Neural cell (in vitro differentiated cells): ENCODE results near the gene TOGARAM2. TPM values are rescaled to one million over a fixed set of nuclear protein-coding genes. Genes with fewer than 3 reads are reported as not detected.
A peak's percentile ranks its signal among the peaks of the same experiment; 100 is the strongest.

ENCODE experiments used
- H2AFZ ChIP-seq: fragments of 200-600, 300-800 bp; sonication (generic), shearing (Covaris generic); 2 replicates; pipeline ENCODE4 v1.6.0; 2014; ENCODE audit warnings: low read depth, mild to moderate bottlenecking, antibody characterized with exemption, low read length, moderate library complexity
- H3F3A ChIP-seq: fragments of 200-600 bp; shearing (Covaris generic); 2 replicates; pipeline ENCODE4 v1.6.1; 2016; ENCODE audit warnings: mild to moderate bottlenecking, moderate library complexity, mixed read lengths, antibody characterized with exemption, low read length; ENCODE audit not compliant: insufficient read depth, poor library complexity, severe bottlenecking
- H3K27ac ChIP-seq: fragments of 200-600, 300-800 bp; sonication (generic), shearing (Covaris generic); 2 replicates; pipeline ENCODE4 v1.5.1; 2014; ENCODE audit warnings: mild to moderate bottlenecking, low read length, moderate library complexity
- H3K27me3 ChIP-seq: fragments of 300-800, 200-600 bp; sonication (generic), shearing (Covaris generic); 2 replicates; pipeline ENCODE4 v1.6.0; 2014; ENCODE audit warnings: mild to moderate bottlenecking, low read depth, low read length, moderate library complexity; ENCODE audit not compliant: insufficient read depth
- H3K36me3 ChIP-seq: fragments of 300-800, 200-600 bp; sonication (generic), shearing (Covaris generic); 2 replicates; pipeline ENCODE4 v1.5.1; 2014; ENCODE audit warnings: mild to moderate bottlenecking, antibody characterized with exemption, low read length, moderate library complexity; ENCODE audit not compliant: insufficient read depth
- H3K4me2 ChIP-seq: fragments of 300-800, 200-600 bp; sonication (generic), shearing (Covaris generic); 2 replicates; pipeline ENCODE4 v1.6.0; 2014; ENCODE audit warnings: mild to moderate bottlenecking, low read length
- H3K4me3 ChIP-seq: fragments of 300-800, 200-600 bp; sonication (generic), shearing (Covaris generic); 2 replicates; pipeline ENCODE4 v1.5.1; 2014; ENCODE audit warnings: mild to moderate bottlenecking, low read length, moderate library complexity
- H3K79me2 ChIP-seq: fragments of 200-600 bp; shearing (Covaris generic); replicated peaks from 2 replicates; pipeline ENCODE4 v1.6.0; 2014; ENCODE audit warnings: mild to moderate bottlenecking, low read length, moderate library complexity; ENCODE audit not compliant: insufficient read depth
- H3K9ac ChIP-seq: fragments of 300-800, 200-600 bp; sonication (generic), shearing (Covaris generic); 2 replicates; pipeline ENCODE4 v1.6.1; 2016; ENCODE audit warnings: mild to moderate bottlenecking, low read length, mixed read lengths
- H3K9me2 ChIP-seq: fragments of 200-600 bp; shearing (Covaris generic); 2 replicates; pipeline ENCODE4 v1.6.1; 2016; ENCODE audit warnings: mild to moderate bottlenecking, low read length, mixed read lengths; ENCODE audit not compliant: insufficient read depth
- H3K9me3 ChIP-seq: fragments of 200-600, 300-800 bp; sonication (generic), shearing (Covaris generic); 2 replicates; pipeline ENCODE4 v1.6.1; 2016; ENCODE audit warnings: mild to moderate bottlenecking, mixed run types, low read length, moderate library complexity, mixed read lengths
- H4K20me1 ChIP-seq: fragments of 200-600 bp; shearing (Covaris generic); 2 replicates; pipeline ENCODE4 v1.6.1; 2016; ENCODE audit warnings: mild to moderate bottlenecking, mixed run types; ENCODE audit not compliant: insufficient read depth
- CTCF ChIP-seq: fragments of 450-650 bp; IDR thresholded peaks from 2 replicates; pipeline ENCODE4 v1.5.1; 2014; ENCODE audit warnings: antibody characterized with exemption, mild to moderate bottlenecking, moderate library complexity; ENCODE audit not compliant: poor library complexity, severe bottlenecking
- EP300 ChIP-seq: fragments of 450-650 bp; conservative IDR thresholded peaks from 2 replicates; pipeline ENCODE4 v1.6.1; 2014; ENCODE audit warnings: antibody characterized with exemption, mild to moderate bottlenecking, moderate library complexity; ENCODE audit not compliant: poor library complexity, severe bottlenecking
- EZH2 ChIP-seq: fragments of 200-600, 300-800 bp; shearing (Covaris generic), sonication (generic); IDR thresholded peaks from 2 replicates; pipeline ENCODE4 v1.6.1; 2014; ENCODE audit warnings: antibody characterized with exemption, low read length, borderline replicate concordance, mild to moderate bottlenecking; ENCODE audit not compliant: insufficient read depth, poor library complexity, severe bottlenecking
- MXI1 ChIP-seq: fragments of 450-650 bp; conservative IDR thresholded peaks from 2 replicates; pipeline ENCODE4 v1.6.1; 2014; ENCODE audit warnings: antibody characterized with exemption, mild to moderate bottlenecking; ENCODE audit not compliant: poor library complexity, severe bottlenecking
- POLR2AphosphoS5 ChIP-seq: IDR thresholded peaks from 2 replicates; pipeline ENCODE4 v1.6.1; 2012
- RAD21 ChIP-seq: fragments of 450-650 bp; conservative IDR thresholded peaks from 2 replicates; pipeline ENCODE4 v1.6.1; 2014; ENCODE audit warnings: antibody characterized with exemption, mild to moderate bottlenecking, moderate library complexity
- REST ChIP-seq: IDR thresholded peaks from 2 replicates; pipeline ENCODE4 v1.6.1; 2012; ENCODE audit warnings: borderline replicate concordance
- SMC3 ChIP-seq: fragments of 450-650 bp; conservative IDR thresholded peaks from 2 replicates; pipeline ENCODE4 v1.6.1; 2014; ENCODE audit warnings: antibody characterized with exemption, mild to moderate bottlenecking, moderate library complexity; ENCODE audit not compliant: poor library complexity
- TAF1 ChIP-seq: IDR thresholded peaks from 2 replicates; pipeline ENCODE4 v1.6.1; 2012; ENCODE audit warnings: low read depth
- polyA plus RNA-seq: library from polyadenylated mRNA; depleted of rRNA; stranded (reverse); fragments of >200 nt; gene quantifications from 2 replicates; pipeline ENCODE4 v1.2.3, GENCODE V29; 2014

TOGARAM2 gene
- polyA plus RNA-seq, 1 donor from 2014 or later: 0.10 TPM

GRCh38 chr2:29050591-29050990, 69.5 kb downstream of the TOGARAM2 start:
- Histone ChIP-seq H3K9me3 (no peaks in the 10 kb centered on the region), H3K79me2 (no peaks in the 10 kb centered on the region), H2AFZ (no peak overlapping the region), H3K9ac (no peak overlapping the region), H3K9me2 (no peaks in the 10 kb centered on the region), H3K36me3 (no peaks in the 10 kb centered on the region), H3K4me2 (no peak overlapping the region), H3K27ac (no peak overlapping the region), H4K20me1 (no peaks in the 10 kb centered on the region), H3F3A (no peaks in the 10 kb centered on the region), H3K4me3 (no peak overlapping the region), H3K27me3 (no peaks in the 10 kb centered on the region)
- TF ChIP-seq CTCF (no peak), TAF1 (no peak), SMC3 (no peak), EP300 (no peak), REST (peak; percentile 98), RAD21 (no peak), MXI1 (no peak), POLR2AphosphoS5 (peak; percentile 54), EZH2 (no peak)

DNA sequence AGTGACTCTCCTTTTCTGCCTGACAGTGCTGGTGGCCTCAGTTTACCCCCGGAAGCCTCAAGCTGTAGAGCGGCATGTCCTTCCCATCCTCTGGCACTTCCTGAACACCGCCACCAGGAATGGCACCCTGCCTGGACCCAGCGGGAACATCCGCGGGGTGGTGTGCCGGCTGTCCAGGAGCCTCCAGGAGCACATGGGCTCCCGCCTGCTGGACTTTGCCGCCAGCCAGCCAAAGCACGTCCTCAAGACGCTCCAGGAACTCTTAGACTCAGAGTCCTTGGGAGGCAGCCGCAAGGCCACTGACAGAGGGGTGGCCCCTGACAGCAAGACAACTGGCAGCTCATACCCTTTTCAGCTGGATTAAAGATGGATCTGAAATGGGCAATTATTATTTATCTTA, 70.6 kb downstream of the TOGARAM2 start:
- Histone ChIP-seq H3K4me3 (no peak overlapping the region), H3K27me3 (no peaks in the 10 kb centered on the region), H2AFZ (no peak overlapping the region), H3K79me2 (no peaks in the 10 kb centered on the region), H3K4me2 (no peak overlapping the region), H3K9me2 (no peaks in the 10 kb centered on the region), H3K9me3 (no peaks in the 10 kb centered on the region), H3F3A (no peaks in the 10 kb centered on the region), H3K27ac (no peak overlapping the region), H3K36me3 (no peaks in the 10 kb centered on the region), H3K9ac (no peak overlapping the region), H4K20me1 (no peaks in the 10 kb centered on the region)
- TF ChIP-seq TAF1: no peak
- no peak for TF ChIP-seq EP300
- no peak for TF ChIP-seq POLR2AphosphoS5
- no peak for TF ChIP-seq REST
- no peak for TF ChIP-seq RAD21
- no peak for TF ChIP-seq EZH2
- TF ChIP-seq CTCF: no peak
- no peak for TF ChIP-seq MXI1
- TF ChIP-seq SMC3: no peak
